Camera-type eye (tissue), 1 donor: ENCODE data around the gene ANKRD13B. TPM values are rescaled to one million over a fixed set of nuclear protein-coding genes. Genes with fewer than 3 reads are reported as not detected.

Experiments used
- total RNA-seq: library from RNA; depleted of rRNA; stranded (reverse); fragments of >200 nt; gene quantifications from one replicate; pipeline ENCODE4 v1.2.3, GENCODE V29; 2014

The ANKRD13B gene
- 22.0 TPM for total RNA-seq

DNA sequence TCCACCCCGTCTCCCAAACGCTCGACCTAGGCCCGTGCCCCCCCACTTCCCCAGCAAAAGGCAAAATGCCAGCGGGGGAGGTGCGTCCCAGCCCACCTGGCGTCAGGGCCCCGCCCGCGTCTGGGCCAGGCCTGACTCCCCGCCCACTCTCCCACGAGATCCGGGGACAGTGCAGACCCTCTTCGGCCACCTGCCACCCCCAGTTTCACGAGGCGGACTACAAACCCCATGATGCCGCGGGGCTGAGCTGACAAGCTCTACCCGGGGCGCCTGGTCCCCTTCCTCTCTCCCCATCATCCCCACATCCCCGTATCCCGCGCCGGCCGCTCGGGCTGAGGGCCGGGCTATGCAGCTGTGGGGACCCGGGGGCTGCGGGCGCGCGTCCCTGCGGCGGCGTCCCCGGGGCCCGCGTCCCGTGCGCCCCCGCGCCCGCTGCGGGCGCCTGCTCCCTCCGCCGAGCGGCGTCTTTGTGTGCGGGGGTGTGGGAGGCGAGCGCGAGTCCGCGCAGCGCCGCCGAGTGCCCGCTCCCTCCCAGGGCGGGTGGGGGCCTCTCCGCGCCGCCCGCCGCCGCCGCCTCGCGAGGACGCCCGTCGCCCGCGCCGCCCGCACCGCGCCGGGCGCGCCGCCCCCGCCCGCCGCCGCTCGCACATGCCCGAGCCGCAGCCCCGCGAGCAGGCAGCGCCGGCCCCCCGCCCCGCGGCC, at the start of gene ANKRD13B:
Gene ANKRD13B, plus strand, starts transcription at position 283 of the 702 bp plus-strand sequence. CDS start 490 bp downstream, outside the sequence.

DNA sequence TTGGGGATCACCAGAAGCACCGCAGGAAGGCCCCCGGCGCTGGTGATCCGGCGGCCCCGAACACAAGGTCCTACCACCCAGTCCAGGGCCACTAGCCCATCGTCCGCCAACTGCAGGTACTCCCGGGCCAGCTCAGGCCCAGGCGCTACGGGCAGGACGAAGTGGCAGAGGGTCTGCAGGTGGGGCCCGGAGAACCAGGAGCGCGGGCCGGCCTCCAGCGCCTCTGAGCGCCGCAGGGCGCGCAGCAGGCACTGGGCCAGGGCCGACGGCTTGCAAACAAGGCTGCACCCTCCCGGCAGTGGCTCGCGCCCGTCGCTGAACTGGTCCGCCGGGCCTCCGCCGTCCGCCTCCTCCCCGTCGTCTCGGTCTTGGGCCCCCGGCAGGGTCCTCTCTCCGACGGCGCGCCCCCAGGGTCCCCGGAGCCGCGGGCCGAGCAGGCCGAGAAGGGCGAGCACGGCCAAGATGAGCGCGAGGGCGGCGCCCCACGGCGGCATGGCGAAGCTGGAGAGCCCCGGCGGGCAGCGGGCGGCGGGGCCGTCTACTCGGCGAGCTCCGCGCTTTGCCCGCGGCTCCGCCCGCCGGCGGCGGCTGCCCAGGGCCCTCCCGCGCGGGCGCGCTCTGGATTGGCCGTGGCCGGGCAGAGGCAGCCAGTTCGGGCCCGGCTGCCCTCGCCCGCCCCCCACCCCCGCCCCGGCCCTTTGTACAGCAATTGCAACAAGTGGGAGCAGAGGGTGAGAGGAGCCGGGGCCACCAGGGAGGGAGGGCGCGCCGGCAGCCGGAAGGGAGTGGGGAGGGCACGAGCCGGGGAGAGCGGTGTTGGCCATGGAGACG, 26.2 kb upstream of the ANKRD13B start, which contains the start of gene ABHD15:
Gene ABHD15, minus strand, starts transcription at position 565 of the 831 bp plus-strand sequence. Its CDS starts 71 bp downstream, at position 494.

DNA sequence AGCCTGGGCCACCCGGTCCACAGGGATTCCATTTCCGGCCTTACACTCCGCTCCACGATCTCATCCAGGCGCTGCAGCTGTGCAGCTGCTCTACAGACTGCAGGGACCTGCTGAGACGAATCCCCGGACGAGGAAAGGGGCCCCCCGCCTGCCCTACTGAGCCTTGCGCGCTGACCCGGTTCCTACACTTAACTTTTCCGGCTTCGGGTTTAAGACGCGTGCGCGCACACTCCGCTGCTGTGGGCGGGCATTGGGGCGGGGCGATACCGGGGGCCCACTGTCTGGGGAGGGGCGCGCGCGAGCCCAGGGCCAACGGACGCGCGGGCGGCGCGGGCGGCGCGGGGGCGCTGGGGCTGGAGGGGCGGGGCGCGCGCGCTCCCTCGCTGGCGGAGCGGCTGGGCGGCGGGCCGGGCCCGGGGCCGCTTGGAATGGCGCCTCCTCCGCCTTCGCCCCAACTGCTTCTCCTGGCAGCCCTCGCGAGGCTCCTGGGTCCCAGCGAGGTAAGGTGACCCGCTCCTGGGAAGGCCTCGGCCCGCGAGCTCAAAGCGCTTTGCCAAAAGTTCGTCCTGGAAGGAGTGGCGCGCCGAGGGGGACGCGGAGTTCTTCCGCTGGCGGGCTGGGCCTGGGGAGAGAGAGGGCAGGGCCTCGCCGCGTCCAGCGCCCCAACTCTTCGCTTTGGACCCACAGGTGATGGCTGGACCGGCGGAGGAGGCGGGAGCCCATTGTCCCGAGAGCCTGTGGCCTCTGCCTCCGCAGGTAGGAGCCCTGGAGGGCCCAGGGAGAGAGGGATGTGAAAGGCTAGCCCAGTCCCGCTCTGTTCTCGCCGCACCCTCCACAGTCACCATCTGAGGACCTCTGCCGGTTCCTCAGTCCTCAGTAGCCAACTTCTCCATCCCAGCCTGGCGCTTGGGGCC, 24.3 kb upstream of the ANKRD13B start, which contains the start of gene TP53I13:
Gene TP53I13, plus strand, starts transcription at position 371 of the 914 bp plus-strand sequence. Its CDS starts 58 bp downstream, at position 429.

DNA sequence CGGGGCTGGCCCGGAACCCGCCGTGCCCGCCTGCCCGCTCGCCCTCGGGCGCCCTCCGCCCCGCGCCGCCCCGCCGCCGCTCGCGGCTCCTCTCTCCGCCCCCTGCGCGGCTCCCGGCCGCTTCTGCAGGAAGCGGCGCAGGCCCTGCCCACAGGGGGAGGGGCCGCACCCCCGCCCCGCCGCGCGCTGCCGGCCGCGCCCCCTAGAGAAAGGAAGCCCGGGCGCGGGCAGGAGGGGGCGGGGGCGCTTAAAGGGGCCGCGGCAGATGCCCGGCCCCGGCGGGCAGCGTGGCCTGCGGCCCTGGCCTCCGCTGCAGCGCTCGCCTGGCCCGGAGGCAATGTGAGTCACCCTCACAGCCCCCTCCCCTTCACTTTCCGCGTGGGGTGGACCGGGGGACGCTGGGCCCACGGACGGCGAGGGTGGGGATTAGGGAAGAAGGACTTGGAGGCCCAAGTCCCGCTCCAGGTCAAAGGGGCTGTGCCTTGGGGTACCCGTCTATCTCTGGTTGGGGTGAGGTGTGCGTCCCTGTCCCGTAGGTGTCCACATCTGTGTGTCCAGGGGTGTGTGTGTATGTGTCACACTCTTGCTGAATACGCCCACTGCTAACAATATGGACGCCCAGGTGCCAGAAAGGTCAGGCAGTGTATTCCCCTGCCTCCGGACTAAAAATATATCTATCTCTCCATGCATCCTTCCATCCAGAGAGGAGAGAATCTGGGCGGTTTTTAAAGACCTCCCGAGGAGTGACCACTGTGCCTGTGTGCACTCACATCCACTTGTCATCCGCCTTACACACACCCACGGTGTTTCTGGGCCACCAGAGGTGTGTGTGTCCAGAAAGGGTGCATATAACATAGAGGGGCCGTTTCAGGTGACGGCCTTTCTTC, 3.2 kb upstream of the ANKRD13B start, which contains the start of gene GIT1:
Gene GIT1, minus strand, starts transcription at position 125 of the 887 bp plus-strand sequence. CDS start 270 bp downstream, outside the sequence.

DNA sequence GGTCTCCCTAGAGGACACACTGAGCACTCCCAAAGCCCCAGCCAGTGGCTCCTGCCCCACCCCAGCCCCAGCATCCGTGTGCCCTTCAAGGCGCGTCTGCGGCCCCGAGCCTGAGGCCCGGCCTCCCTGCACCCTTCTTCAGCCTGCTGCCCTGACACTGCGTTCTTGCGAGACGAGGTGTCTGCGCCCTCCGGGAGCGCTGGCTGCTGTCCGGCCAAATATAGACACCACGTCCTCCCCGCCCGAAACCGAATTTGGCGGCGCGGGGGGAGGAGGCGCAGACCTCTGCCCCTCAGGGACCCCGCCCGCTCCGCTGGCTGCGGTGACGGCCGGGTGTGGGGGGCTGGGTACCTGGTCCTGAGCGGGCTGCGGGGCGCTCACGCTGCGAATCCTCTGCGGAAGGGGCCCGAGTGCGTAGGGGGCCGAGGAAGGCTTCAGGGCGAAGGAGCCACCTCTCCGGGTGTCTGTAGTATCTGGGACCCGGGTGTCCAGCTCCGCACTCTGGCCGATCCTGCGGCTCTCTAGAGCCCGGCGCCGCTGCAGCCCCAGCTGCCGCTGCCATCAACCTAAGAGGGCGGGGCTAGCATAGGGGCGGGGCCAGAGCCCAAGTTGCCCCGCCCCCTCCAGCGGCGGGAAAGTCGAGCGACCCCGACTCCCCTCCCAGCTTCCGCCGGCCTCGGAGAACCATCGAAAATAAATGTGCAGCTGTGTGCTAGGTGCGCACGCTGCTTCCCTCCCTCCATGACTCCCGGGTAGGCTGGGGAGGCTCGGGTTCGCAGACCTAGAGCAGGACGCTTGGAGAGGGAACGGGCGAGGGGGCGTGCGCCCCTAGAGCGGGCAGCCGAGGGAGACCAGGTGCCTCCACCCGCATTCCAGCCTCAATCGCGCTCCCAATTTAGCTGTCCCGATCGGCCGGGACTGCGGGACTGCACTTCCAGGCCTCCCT, 29.7 kb downstream of the ANKRD13B start, which contains the start of gene CORO6:
Gene CORO6, minus strand, starts transcription at position 576 of the 946 bp plus-strand sequence. CDS start 1,491 bp downstream, outside the sequence.

Other genes starting within 250 kb of the ANKRD13B start
- gene TAOK1, start 202.8 kb upstream of the ANKRD13B start, total RNA-seq = 120 TPM
- gene ABHD15, start 26.1 kb upstream of the ANKRD13B start, total RNA-seq = 13.6 TPM
- 34.4 TPM for gene TP53I13, start 24.4 kb upstream of the ANKRD13B start, total RNA-seq
- 32.7 TPM for gene GIT1, start 3.5 kb upstream of the ANKRD13B start, total RNA-seq
- 10.8 TPM for gene CORO6, start 29.8 kb downstream of the ANKRD13B start, total RNA-seq